H1 (cell line): ENCODE data around the gene C3. TPM values are rescaled to one million over a fixed set of nuclear protein-coding genes. Genes with fewer than 3 reads are reported as not detected.

Experiments
- CTCF ChIA-PET: fragments of 300-600 bp; sonication (Branson Sonifier 250); formaldehyde crosslinking; loops from one replicate; lab custom pipeline; 2021; ENCODE audit not compliant: partially characterized antibody; lab: Charles Lee
- POLR2A ChIA-PET: fragments of 300-600 bp; sonication (Branson Sonifier 250); formaldehyde crosslinking; loops from one replicate; lab custom pipeline; 2021; ENCODE audit warnings: inconsistent platforms; ENCODE audit not compliant: partially characterized antibody; lab: Charles Lee
- DNase-seq, 2 experiments: peaks; one replicate each; pipeline versions ENCODE4 v3.0.0 to v3.0.0-alpha.2; 2010 to 2022; ENCODE audit warnings: low spot score in 2 of 2, low read depth in 1 of 2, mixed read lengths in 1 of 2
- FAIRE-seq: peaks from 2 replicates; lab custom pipeline; 2011; peaks lifted over from hg19 to GRCh38; lab: Jason Lieb, UNC
- H2AFZ ChIP-seq: 2 replicates; pipeline ENCODE4 v1.8.1; 2012; ENCODE audit warnings: low read length, inconsistent platforms
- H2AK5ac ChIP-seq: 2 replicates; pipeline ENCODE4 v1.6.1; 2013; ENCODE audit warnings: low read depth, low read length
- H2BK120ac ChIP-seq: replicated peaks from 2 replicates; pipeline ENCODE3; 2013; ENCODE audit warnings: low read depth, low read length, inconsistent platforms
- H2BK12ac ChIP-seq: 2 replicates; pipeline ENCODE4 v1.6.1; 2013; ENCODE audit warnings: low read depth, low read length
- H2BK15ac ChIP-seq: 2 replicates; pipeline ENCODE4 v1.6.1; 2013; ENCODE audit warnings: low read length
- H2BK20ac ChIP-seq: 2 replicates; pipeline ENCODE4 v1.6.1; 2013; ENCODE audit warnings: low read length
- H2BK5ac ChIP-seq: 2 replicates; pipeline ENCODE4 v1.6.1; 2013; ENCODE audit warnings: low read depth, low read length
- H3K14ac ChIP-seq: 2 replicates; pipeline ENCODE4 v1.6.1; 2013; ENCODE audit warnings: inconsistent platforms; ENCODE audit not compliant: insufficient read length
- H3K18ac ChIP-seq: 2 replicates; pipeline ENCODE4 v1.6.1; 2013; ENCODE audit warnings: low read length; ENCODE audit errors: extremely low read depth
- H3K23ac ChIP-seq: 2 replicates; pipeline ENCODE4 v1.6.1; 2013; ENCODE audit warnings: inconsistent platforms; ENCODE audit not compliant: insufficient read length
- H3K23me2 ChIP-seq: 2 replicates; pipeline ENCODE4 v1.6.1; 2013; ENCODE audit warnings: low read depth, low read length
- H3K27ac ChIP-seq: 2 replicates; pipeline ENCODE4 v1.6.1; 2011; ENCODE audit warnings: low read depth, low read length, inconsistent platforms
- H3K27me3 ChIP-seq, 4 experiments: replicated peaks in 1 of 4; 1 replicate in 1 of 4; 2 replicates in 3 of 4; pipeline versions ENCODE4 v1.6.1 to v1.8.1; 2011 to 2013; ENCODE audit warnings: low read length in 3 of 4, mild to moderate bottlenecking in 3 of 4, inconsistent platforms in 2 of 4, mixed read lengths in 2 of 4, moderate library complexity in 1 of 4; ENCODE audit not compliant: control insufficient read depth in 3 of 4, insufficient read depth in 3 of 4; ENCODE audit errors: extremely low read depth in 1 of 4
- H3K36me3 ChIP-seq, 4 experiments: 2 replicates each; pipeline versions ENCODE4 v1.6.1 to v1.8.1; 2011 to 2013; ENCODE audit warnings: mild to moderate bottlenecking in 4 of 4, low read length in 3 of 4, moderate library complexity in 2 of 4, control low read depth in 1 of 4, inconsistent platforms in 1 of 4; ENCODE audit not compliant: insufficient read depth in 4 of 4, control insufficient read depth in 2 of 4
- H3K4ac ChIP-seq: replicated peaks from 2 replicates; pipeline ENCODE3; 2013; ENCODE audit warnings: low read length, low read depth, mixed read lengths, inconsistent platforms; ENCODE audit not compliant: insufficient read length
- H3K4me1 ChIP-seq, 4 experiments: replicated peaks in 1 of 4; 1 replicate in 1 of 4; 2 replicates in 3 of 4; pipeline versions ENCODE4 v1.6.1 to v1.8.1; 2011 to 2013; ENCODE audit warnings: low read length in 3 of 4, inconsistent platforms in 2 of 4, mixed read lengths in 1 of 4; ENCODE audit not compliant: insufficient read depth in 4 of 4, control insufficient read depth in 3 of 4
- H3K4me2 ChIP-seq, 2 experiments: 2 replicates each; pipeline versions ENCODE4 v1.6.1 to v1.8.1; 2011 to 2013; ENCODE audit warnings: low read depth in 2 of 2, low read length in 2 of 2, control low read depth in 1 of 2, inconsistent platforms in 1 of 2, mild to moderate bottlenecking in 1 of 2; ENCODE audit not compliant: insufficient read depth in 1 of 2
- H3K4me3 ChIP-seq, 4 experiments: fragments of 200-600, 300-600 bp in 1 of 4; sonication (generic), shearing (Covaris generic), sonication (Bioruptor Twin) in 1 of 4; 2 replicates each; pipeline versions ENCODE4 v1.5.1 to v1.8.1; 2011 to 2016; ENCODE audit warnings: low read length in 4 of 4, low read depth in 3 of 4, control low read depth in 2 of 4, inconsistent platforms in 2 of 4, mild to moderate bottlenecking in 2 of 4, mixed read lengths in 1 of 4, moderate library complexity in 1 of 4; ENCODE audit not compliant: insufficient read depth in 2 of 4; ENCODE audit errors: extremely low read depth in 1 of 4
- H3K56ac ChIP-seq: replicated peaks from 2 replicates; pipeline ENCODE3; 2013; ENCODE audit warnings: low read depth, mild to moderate bottlenecking, mixed read lengths, low read length, inconsistent platforms; ENCODE audit not compliant: insufficient read length
- H3K79me1 ChIP-seq: 2 replicates; pipeline ENCODE4 v1.6.1; 2013; ENCODE audit warnings: low read depth, low read length, control low read depth
- H3K79me2 ChIP-seq, 2 experiments: 2 replicates each; pipeline versions ENCODE4 v1.6.1 to v1.8.1; 2012 to 2013; ENCODE audit warnings: low read length in 2 of 2, mild to moderate bottlenecking in 2 of 2, inconsistent platforms in 1 of 2; ENCODE audit not compliant: insufficient read depth in 2 of 2, control insufficient read depth in 1 of 2
- H3K9ac ChIP-seq, 4 experiments: replicated peaks in 1 of 4; 1 replicate in 1 of 4; 2 replicates in 3 of 4; pipeline versions ENCODE4 v1.6.1 to v1.8.1; 2011 to 2013; ENCODE audit warnings: low read depth in 3 of 4, low read length in 3 of 4, control low read depth in 2 of 4, mild to moderate bottlenecking in 2 of 4, moderate library complexity in 2 of 4, inconsistent platforms in 1 of 4; ENCODE audit errors: extremely low read depth in 1 of 4
- H3K9me3 ChIP-seq, 2 experiments: 2 replicates each; pipeline versions ENCODE4 v1.6.1 to v1.8.1; 2012 to 2013; ENCODE audit warnings: mild to moderate bottlenecking in 2 of 2, moderate library complexity in 2 of 2, control low read depth in 1 of 2, inconsistent platforms in 1 of 2, low read depth in 1 of 2, low read length in 1 of 2, mixed read lengths in 1 of 2; ENCODE audit not compliant: insufficient read depth in 2 of 2
- H4K20me1 ChIP-seq, 2 experiments: replicated peaks in 1 of 2; 2 replicates each; pipeline versions ENCODE3 to v1.8.1; 2011 to 2013; ENCODE audit warnings: inconsistent platforms in 2 of 2, low read length in 2 of 2, mild to moderate bottlenecking in 1 of 2; ENCODE audit not compliant: insufficient read depth in 2 of 2, control insufficient read depth in 1 of 2
- H4K5ac ChIP-seq: 2 replicates; pipeline ENCODE4 v1.6.1; 2013; ENCODE audit warnings: low read length, low read depth, mixed read lengths, inconsistent platforms; ENCODE audit not compliant: insufficient read length
- H4K8ac ChIP-seq: 2 replicates; pipeline ENCODE4 v1.8.0; 2013; ENCODE audit warnings: mild to moderate bottlenecking, moderate library complexity, low read length, inconsistent platforms; ENCODE audit not compliant: insufficient read depth; ENCODE audit errors: extremely low read depth
- H4K91ac ChIP-seq: replicated peaks from 2 replicates; pipeline ENCODE3; 2013; ENCODE audit warnings: low read length, mixed read lengths, inconsistent platforms; ENCODE audit not compliant: insufficient read length
- ATF3 ChIP-seq: IDR thresholded peaks from 2 replicates; pipeline ENCODE4 v1.6.1; 2011; ENCODE audit warnings: low read depth, mild to moderate bottlenecking, low read length; ENCODE audit not compliant: insufficient read depth
- EGR1 ChIP-seq: IDR thresholded peaks from 2 replicates; pipeline ENCODE4 v1.6.1; 2011; ENCODE audit warnings: low read depth, low read length, borderline replicate concordance
- EP300 ChIP-seq, 2 experiments: IDR thresholded peaks; 1 replicate in 1 of 2; 2 replicates in 1 of 2; pipeline ENCODE4 v1.6.1; 2011 to 2012; ENCODE audit warnings: low read depth in 2 of 2, low read length in 2 of 2, mild to moderate bottlenecking in 2 of 2, borderline replicate concordance in 1 of 2, inconsistent platforms in 1 of 2, moderate library complexity in 1 of 2
- HDAC6 ChIP-seq: IDR thresholded peaks from one replicate; pipeline ENCODE4 v1.7.1; 2012; ENCODE audit warnings: low read depth, mild to moderate bottlenecking, inconsistent platforms, low read length, moderate library complexity
- KDM4A ChIP-seq: IDR thresholded peaks from one replicate; pipeline ENCODE4 v1.7.1; 2012; ENCODE audit warnings: low read depth, mild to moderate bottlenecking, moderate library complexity, low read length, inconsistent platforms; ENCODE audit not compliant: severe bottlenecking
- POLR2A ChIP-seq, 2 experiments: IDR thresholded peaks; 1 replicate in 1 of 2; 2 replicates in 1 of 2; pipeline ENCODE4 v1.6.1; 2011; ENCODE audit warnings: low read depth in 2 of 2, low read length in 2 of 2, mild to moderate bottlenecking in 2 of 2; ENCODE audit errors: control extremely low read depth in 1 of 2
- POU5F1 ChIP-seq: IDR thresholded peaks from 2 replicates; pipeline ENCODE4 v1.6.1; 2011; ENCODE audit warnings: low read depth, mild to moderate bottlenecking, low read length, moderate library complexity
- RFX5 ChIP-seq: IDR thresholded peaks from 2 replicates; pipeline ENCODE4 v1.6.1; 2011; ENCODE audit warnings: low read depth, low read length, improper control_type of control experiment, borderline replicate concordance
- SP2 ChIP-seq: IDR thresholded peaks from 2 replicates; pipeline ENCODE4 v1.6.1; 2012; ENCODE audit warnings: mild to moderate bottlenecking, low read length, inconsistent platforms
- TEAD4 ChIP-seq: IDR thresholded peaks from 2 replicates; pipeline ENCODE4 v1.6.1; 2012; ENCODE audit warnings: low read depth, low read length, inconsistent platforms, mixed read lengths
- WGBS, 2 experiments: shearing (Covaris generic) in 1 of 2; methylation state at CpG; one replicate each; pipeline versions ENCODE4 v1.1.6 to v1.1.7; 2013 to 2015; ENCODE audit warnings: low lambda C conversion rate in 2 of 2, mixed read lengths in 2 of 2, inconsistent platforms in 1 of 2, low coverage in 1 of 2, missing lambda C conversion rate in 1 of 2; ENCODE audit not compliant: insufficient replicate concordance in 2 of 2, insufficient coverage in 1 of 2, insufficient read length in 1 of 2; ENCODE audit errors: extremely low coverage in 1 of 2, missing lambda C conversion rate in 1 of 2; 5-methylcytosine and 5-hydroxymethylcytosine counted together
- polyA plus RNA-seq, 7 experiments: library from polyadenylated mRNA; depleted of rRNA in 3 of 7; stranded (reverse) in 5 of 7; unstranded in 2 of 7; fragments of >200 nt in 5 of 7; fragments of 200-250 nt in 2 of 7; gene quantifications; 1 replicate in 5 of 7; 2 replicates in 1 of 7; 4 replicates in 1 of 7; pipeline versions ENCODE4 v1.2.1 to v1.2.3, GENCODE V29; 2011 to 2013; ENCODE audit warnings: missing spikeins in 2 of 7, mixed read lengths in 2 of 7
- total RNA-seq: library from RNA; stranded (reverse); fragmentation: NEBNext Ultra II Directional; extraction: Animal tissue kit (Norgen Biotek cat#: 25700); gene quantifications from 2 replicates; pipeline ENCODE4 v1.2.1, GENCODE V29; 2021
- TF ChIP-seq, protein P1 (sequence below), 3 experiments: IDR thresholded peaks; 1 replicate in 2 of 3; 2 replicates in 1 of 3; pipeline versions ENCODE4 v1.5.1 to v1.6.1; 2011; ENCODE audit warnings: low read length in 3 of 3, mild to moderate bottlenecking in 3 of 3, inconsistent platforms in 2 of 3, low read depth in 1 of 3, moderate library complexity in 1 of 3; ENCODE audit not compliant: insufficient read depth in 1 of 3; ENCODE audit errors: control extremely low read depth in 1 of 3

Gene C3
- total and polyA plus RNA-seq, 2 of the 8 experiments (the other 6 are each of a cell fraction or from before 2014, with no cell fraction given), result 6.4 to 12.8 TPM

DNA sequence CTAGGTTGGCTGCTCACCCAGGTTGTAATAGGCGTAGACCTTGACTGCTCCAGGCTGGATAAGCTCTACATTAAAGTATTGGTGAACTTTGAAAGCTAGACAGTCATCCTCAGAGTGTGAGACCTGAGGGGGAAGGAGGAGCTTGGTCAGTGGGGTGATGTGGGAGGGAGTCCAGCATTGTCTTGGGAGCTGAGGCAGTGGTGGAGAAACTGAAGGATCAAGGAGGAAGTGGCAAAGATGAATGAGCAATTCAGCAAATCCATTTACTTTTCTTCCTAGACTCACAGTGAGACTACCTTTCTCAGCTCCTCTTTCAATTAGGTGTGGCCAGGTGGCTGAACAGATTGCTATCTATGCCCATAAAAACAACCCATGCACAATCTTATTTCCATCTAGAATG lies 40.3 kb downstream of the C3 start:
- H3K36me3 ChIP-seq, result no peaks in the 10 kb centered on the region; a peak in 1 of 8 replicates
- H2AFZ ChIP-seq, result no peak overlapping the region
- DNase-seq (no peak), FAIRE-seq (no peak)
- ChIA-PET CTCF (interaction anchor here (1.2 to 1.7 kb wide), 3 partner anchors 8 to 89 kb away, joined by 3 to 5 read pairs (median 3); partner anchors contain the start of gene GPR108), POLR2A (interaction anchor here (1.6 kb wide), 1 partner anchor 24 kb away, joined by 4 read pairs; no protein-coding TSS in a partner anchor)
- 100% methylated on average over 1 of the region's 1 CpG; no CpG with 5 or more reads in 1 of the 2 experiments for WGBS, 2 experiments
- no peak overlapping the region for H3K14ac ChIP-seq
- H4K91ac ChIP-seq, result no peak overlapping the region
- no peak overlapping the region for H3K18ac ChIP-seq
- no peak overlapping the region for H3K4me3 ChIP-seq
- peaks cover 7% of the 10 kb centered on the region for H3K23me2 ChIP-seq
- H3K79me2 ChIP-seq, result no peaks in the 10 kb centered on the region
- no peak overlapping the region for H3K27ac ChIP-seq
- no peak overlapping the region for H2BK12ac ChIP-seq
- H2BK15ac ChIP-seq, result no peak overlapping the region
- no peak overlapping the region for H3K23ac ChIP-seq
- H4K20me1 ChIP-seq, result no peaks in the 10 kb centered on the region
- H3K4me1 ChIP-seq, result peaks cover 1 to 8% (median 5%) of the 10 kb centered on the region in 4 experiments; a peak in 6 of 7 replicates
- no peak overlapping the region for H2AK5ac ChIP-seq
- H2BK20ac ChIP-seq, result no peak overlapping the region
- no peak overlapping the region for H3K4ac ChIP-seq
- H4K5ac ChIP-seq, result no peak overlapping the region
- no peak overlapping the region for H3K56ac ChIP-seq
- H3K9me3 ChIP-seq, result no peaks in the 10 kb centered on the region
- H3K27me3 ChIP-seq, result no peaks in the 10 kb centered on the region
- no peak overlapping the region for H2BK120ac ChIP-seq
- no peak overlapping the region for H2BK5ac ChIP-seq
- H3K79me1 ChIP-seq, result no peaks in the 10 kb centered on the region
- H3K9ac ChIP-seq, result no peak overlapping the region
- no peak overlapping the region for H4K8ac ChIP-seq
- H3K4me2 ChIP-seq, result no peak overlapping the region
- TF ChIP-seq TEAD4 (no peak), POU5F1 (no peak), ATF3 (no peak), KDM4A (no peak), HDAC6 (no peak), POLR2A (IDR thresholded peaks at IDR 0.05; ENCODE audit: control extremely low read depth in 1 of 2, low read depth in 2 of 2, low read length in 2 of 2) (no peak), EP300 (IDR thresholded peaks at IDR 0.05; ENCODE audit: borderline replicate concordance in 1 of 2, low read depth in 2 of 2, low read length in 2 of 2) (no peak), EGR1 (no peak), SP2 (no peak), RFX5 (no peak)
- TF ChIP-seq, protein P1, sequence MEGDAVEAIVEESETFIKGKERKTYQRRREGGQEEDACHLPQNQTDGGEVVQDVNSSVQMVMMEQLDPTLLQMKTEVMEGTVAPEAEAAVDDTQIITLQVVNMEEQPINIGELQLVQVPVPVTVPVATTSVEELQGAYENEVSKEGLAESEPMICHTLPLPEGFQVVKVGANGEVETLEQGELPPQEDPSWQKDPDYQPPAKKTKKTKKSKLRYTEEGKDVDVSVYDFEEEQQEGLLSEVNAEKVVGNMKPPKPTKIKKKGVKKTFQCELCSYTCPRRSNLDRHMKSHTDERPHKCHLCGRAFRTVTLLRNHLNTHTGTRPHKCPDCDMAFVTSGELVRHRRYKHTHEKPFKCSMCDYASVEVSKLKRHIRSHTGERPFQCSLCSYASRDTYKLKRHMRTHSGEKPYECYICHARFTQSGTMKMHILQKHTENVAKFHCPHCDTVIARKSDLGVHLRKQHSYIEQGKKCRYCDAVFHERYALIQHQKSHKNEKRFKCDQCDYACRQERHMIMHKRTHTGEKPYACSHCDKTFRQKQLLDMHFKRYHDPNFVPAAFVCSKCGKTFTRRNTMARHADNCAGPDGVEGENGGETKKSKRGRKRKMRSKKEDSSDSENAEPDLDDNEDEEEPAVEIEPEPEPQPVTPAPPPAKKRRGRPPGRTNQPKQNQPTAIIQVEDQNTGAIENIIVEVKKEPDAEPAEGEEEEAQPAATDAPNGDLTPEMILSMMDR (IDR thresholded peaks at IDR 0.05; ENCODE audit: control extremely low read depth in 1 of 3, insufficient read depth in 1 of 3, low read depth in 1 of 3, low read length in 3 of 3), result no peak
